ENCODE data around the gene ITIH4.

ITIH4 gene

DNA sequence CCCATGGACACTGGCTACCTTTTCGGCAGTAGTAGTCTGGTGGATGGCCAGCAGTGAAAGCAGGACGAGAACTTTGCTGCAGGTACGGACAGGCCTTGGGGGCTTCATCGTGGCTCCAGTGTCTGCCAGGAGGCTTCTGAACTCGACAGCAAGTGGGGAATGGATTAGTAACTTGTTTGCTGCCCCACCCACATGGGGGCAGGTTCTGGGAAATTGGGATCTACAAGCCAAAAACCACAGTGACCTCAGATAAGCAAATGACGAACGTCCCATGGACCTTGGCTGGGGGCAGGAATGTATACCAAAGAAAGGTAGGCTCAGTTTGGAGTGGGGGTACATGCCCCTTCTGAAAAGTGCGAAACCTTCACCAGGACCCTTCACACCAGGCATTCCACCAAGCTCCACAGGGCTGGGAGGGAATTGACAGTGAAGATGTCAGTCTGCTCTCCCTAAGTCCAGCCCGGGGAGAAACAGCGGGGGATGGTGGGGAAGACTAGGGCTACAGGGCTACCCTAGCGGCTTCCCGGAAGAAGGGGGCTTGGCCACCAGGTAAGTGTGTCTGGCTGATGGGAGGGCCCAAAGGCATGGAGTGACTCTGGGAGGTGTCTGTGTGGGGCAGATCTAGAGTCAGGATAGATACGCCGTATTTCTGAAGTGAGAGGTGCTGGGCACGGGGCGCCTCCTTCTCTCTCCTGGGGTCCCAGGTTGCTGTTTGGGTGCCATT lies at the start of gene ITIH4:
Gene ITIH4 (minus strand): TSS at position 138 of the 724 bp plus-strand sequence. CDS start 30 bp downstream, at position 108.
- DNase-seq: no peak

DNA sequence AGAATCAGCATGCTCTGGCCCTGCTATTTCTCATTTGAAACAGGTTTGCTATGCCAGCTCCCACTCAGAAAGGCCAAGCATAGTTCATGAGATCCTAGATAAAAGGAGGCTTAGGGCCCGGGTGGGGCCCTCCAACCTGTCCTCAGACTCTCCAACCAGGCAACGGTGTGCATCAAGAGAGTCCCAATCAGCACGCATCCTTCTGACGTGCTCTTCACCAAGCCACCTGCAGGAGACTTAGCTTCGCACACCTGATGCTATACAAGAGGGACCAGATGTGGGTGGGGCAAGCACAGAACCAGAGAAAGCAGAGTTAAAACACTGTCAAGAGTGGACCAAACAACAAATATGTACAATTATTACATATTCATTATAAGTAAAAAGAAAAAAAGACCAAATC lies 49.6 kb upstream of the ITIH4 start:
- peak; percentile 9 for DNase-seq

DNA sequence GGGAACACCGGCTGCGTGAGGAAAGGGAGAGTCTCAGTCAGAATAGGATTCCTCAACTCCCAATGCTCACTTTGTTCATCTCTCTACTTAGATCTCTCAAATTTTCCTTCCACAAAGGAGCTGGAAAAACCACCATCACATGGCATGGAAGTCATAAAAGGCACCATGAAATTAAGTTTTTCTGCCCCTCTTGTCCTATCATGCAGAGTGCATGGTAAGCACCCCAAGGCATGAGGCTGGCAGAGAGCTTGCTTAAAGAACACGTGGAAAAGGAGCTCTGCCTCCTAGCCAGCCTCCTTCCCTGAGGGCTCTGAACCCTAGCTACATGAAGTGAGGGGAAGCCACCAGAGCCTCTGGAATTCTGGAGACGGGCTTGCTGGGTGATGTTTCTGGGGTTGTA lies 49.1 kb upstream of the ITIH4 start:
- DNase-seq: peak; percentile 11

DNA sequence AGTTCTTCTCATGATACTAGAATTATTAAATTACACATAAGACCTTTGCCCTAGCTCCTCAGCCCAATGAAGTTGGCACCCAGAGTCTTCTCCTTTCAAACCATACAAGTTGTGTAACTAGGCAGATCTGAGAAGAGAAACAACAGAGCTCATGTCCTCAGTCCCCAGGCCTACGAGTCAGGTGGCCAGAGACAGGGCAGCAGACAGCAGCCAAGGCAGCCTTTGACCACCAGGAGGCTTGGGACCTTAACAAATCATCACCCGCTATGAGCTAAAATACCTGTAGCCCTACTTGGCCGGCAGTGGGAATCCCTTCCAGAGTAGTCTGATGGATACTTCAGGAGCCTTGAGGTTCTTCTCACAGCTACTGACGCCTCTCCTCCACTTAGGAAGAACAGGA lies 48.6 kb upstream of the ITIH4 start:
- DNase-seq: no peak

DNA sequence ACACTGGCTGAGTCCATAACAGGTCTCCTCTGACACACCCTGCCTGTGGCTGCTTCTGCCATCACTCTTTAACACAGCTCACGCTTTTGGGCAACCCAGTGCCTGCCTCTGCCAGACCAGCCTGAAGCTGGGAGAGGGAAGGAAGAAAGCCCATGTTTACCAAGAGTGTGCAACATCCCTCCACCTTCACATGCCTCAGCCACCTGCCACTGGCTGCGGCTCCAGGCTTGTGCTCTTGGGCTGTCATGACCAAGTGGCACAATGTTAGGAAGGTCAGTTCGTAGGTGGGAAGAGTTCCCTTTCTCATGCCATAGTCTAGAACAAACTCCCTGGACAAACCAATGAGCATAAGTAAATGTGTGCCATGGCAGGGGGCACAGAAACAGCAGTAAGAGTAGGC lies 46.6 kb upstream of the ITIH4 start:
- no peak for DNase-seq

DNA sequence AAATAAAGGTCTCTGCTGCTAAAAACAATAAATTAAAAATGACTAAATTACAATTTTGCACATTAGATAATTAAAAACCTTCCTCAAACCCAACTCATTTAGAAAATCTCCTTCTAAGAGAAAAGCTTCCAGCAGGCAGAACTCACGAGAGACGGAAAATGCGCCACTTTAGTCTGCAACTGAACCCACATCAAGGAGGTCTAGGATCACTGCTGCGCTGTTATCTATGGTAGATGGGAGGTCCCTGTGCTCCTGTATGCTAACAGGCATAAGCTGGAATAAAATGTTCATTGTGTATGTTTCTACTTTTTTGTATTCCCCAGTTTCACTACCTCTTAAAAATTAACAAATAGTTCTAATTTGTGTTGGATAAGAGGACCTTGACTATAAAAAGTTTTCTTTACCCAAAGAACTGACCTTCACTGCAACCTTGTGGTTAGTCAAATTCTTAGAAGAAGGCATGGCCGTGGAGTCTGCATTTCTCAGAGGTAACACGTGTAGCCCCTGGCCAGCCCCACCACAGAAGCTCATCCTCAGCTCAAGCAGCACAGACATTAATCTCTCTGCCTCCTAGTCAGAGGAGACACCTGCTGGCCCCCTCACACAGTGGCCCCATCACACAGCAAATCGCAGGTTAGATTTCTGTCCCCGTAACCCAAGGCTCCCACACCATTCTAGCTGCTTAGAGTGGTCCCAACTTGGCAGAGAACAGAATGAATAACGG lies 44.6 kb upstream of the ITIH4 start:
- DNase-seq: no peak

DNA sequence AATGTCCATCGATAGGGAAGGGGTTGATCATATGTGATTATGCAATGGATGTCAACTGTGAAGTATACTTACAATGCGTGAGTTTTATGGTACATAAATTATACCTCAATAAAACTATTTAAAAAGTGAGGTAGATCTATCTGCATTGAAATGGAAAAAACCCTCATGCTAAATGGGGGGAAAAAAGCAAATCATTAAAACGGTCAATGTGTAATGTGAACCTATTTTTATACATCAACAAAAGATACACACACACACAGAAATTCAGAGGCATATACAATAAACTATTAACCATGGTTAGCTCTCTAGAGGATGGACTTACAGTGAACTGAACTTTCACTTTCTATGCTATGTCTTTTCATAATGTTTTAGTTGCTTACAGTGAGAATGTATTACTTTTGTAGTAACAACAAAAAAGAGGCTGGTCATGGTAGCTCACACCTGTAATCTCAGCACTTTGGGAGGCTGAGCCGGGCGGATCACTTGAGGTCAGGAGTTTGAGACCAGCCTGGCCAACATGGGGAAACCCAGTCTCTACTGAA lies 43.8 kb upstream of the ITIH4 start:
- DNase-seq: no peak

DNA sequence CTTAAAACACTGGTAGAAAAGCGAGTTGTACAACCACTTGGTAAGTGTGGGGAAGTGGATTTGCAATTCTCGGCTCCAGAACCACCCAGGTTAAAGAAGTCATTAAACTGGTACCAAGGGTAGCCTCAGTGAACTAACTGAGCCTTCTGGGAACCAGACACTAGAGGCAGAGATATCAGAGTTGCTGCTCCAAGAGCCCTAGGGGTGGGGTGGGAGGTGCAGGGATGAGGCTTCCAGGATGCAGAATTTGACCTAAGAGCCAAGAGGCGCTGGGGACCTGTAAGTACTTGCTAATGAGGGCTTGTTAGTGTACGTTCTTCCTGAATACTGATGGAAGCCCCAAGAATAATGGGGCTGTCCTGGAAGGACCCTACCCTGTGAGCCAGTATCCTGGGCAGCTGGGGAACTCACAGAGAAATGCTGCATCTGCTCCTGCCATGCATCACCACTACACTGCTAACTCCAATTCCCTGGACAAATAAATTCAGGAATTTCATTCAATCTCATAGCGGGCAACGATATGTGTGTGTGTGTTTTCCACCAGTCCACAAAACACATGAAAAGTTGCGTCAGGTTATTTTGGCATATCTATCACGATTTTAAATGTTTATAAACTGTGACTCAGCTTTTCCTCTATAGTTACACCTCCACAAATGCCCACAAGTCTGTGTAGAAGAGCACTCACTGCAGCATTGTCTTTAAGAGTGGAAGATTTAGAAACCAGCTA lies 43.1 kb upstream of the ITIH4 start:
- no peak for DNase-seq

DNA sequence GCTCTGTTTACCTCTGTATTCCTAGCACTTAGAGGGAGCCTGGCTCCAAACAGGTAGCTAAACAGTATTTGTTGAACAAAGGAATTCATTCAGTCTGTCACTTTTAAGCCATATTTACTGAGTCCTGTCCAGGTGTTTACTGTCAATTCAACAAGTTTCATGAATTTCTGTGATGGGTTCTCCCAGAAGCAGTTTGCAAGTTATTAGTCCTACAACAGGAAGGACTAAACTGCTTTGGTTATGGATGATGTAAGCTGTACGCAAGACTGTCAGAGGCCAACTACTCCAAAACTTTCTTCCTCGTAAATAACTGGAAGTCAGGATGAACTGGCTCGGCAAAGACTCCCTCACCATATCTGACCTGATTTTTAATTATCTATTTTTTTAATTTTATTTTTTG lies 41.8 kb upstream of the ITIH4 start:
- no peak for DNase-seq

DNA sequence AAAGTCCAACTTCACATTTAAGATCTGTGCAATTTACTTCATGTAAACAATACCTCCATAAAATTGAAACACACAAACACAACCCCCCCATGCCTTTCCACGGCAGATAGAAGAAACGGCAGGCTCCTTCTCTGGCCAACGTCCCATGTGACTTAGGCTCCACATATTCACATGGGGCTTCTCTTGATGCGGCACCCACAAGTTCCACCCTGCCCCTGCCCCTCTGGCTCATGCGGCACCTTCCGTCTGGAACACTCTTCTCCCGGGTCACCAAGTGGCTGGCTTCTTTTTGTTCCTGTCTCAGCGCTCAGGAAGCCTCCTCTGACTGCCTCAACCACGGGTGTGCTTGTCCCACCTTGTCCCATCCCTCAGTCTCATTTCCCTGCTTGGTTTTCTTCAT lies 41.3 kb upstream of the ITIH4 start:
- no peak for DNase-seq

DNA sequence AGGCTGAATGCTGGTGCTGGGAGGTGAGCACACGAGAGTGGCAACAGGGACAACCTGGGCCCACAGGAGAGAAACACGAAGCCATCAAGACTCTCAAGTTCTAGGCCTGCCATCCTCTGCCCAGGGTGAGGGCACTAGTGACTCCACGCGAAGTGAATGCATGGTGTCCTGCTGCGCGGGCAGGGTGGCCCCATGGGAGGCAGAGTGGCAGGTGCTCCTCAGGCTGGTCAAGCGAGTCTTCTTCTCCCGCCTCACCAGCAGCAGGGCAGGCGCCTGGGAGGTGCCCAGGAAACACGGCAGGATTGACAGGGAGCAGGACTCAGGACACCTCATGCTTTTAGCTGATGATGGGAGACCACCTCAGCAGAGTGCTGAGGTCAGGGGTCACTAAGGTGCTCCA lies 40.0 kb upstream of the ITIH4 start:
- DNase-seq: no peak

DNA sequence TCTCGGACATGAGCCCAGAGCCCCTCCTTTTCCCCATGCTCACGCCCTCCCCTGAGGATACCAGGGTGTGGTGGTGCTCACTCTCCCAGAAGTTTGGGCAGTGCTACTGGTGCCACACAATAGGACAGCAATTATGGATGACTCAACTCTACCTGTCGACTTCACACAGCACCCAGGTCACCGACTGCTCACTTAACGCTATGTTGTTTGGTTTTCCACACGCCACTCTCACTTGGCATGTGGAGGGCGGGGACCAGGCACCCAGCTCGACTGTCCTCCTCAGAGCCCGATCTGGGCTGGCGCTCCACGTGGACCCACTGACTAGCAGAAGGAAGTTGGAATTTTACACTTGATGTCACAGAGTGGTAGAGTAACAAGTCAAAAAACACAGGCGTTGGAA lies 36.0 kb upstream of the ITIH4 start:
- no peak for DNase-seq

DNA sequence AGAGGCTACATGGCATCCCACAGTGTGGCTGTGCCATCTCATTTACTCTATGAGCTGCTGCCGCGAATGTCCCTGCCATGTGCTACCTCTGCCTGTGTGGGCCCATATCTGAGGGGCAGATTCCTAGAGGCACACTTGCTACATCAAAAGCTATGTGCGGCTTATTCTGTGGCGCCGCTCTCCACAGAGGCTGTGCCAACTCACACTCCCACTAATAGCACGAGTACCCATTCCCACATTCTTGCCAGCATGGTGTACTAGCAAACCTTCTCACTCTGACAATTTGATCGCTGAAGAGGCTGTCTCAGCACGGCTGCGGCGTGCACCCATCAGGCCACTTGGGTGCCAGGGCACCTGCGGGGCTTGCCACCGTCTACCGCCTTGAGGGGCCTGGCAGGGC lies 35.5 kb upstream of the ITIH4 start:
- no peak for DNase-seq

DNA sequence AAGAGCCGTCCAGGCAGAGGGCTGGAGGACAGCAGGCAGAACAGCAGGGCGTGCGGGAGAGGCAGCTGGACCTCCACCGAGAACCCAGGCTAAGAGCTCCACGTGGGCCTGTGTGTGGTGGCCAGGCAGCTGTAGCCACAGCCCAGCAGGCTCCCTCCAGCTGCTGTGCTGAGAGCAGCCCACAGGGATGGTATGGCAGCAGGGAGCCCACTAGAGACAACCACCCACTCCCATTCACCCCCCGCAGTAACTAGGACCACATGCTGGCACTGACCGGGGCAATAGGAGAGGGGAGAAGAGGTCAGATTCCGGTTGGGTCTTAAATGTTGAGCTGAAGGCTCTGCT lies 29.9 kb upstream of the ITIH4 start:
- no peak for DNase-seq

DNA sequence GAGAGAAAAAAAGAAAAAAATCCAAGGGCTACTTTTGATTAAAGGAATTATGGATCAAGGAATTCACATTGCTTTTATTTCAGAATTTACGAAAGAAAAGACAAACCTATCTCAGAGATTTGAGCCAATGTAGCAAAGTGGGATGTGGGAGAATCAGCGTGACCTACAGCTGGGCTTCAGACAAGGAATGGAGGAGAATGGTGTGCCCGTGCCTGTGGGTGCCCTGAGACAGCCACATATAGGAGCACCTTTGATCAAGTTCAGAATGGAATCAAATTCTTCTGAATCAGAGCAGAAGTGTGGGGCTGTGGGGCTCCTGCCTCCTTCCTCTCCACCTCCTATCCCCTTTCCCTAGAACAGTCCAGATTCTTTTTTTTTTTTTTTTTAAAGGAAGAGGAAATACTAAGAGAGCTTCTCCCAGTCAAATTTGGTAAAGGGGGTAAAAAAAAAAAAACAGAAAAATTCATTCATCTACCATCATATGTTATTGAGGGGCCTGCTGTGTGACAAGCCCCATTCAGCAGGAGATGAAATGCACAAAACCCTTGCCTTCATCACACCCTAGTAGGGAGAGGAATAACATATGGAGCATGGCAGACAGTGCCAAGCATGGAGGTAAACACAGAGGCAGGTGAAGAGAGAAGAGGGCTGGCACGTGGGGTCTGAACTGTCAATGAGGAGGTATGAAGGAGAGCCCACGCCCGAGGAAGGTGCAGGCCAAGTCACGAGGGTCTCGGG lies 29.4 kb upstream of the ITIH4 start:
- no peak for DNase-seq

DNA sequence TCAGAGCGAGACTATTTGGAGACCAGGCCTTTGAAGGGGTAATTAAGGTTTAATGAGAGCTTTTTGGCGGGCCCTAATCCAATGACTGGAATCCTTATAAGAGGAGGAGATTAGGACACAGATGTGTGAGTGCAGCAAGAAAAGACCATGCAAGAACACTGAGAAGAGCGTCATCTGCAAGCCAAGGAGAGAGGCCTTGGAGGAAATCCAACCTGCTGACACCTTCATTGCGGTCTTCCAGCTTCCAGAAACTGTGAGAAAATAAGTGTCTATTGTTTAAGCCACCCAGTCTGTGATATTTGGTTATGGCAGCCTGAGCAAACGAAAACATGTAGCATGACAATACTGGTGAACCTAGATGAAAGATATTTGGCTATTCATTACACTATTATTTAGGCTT lies 27.4 kb upstream of the ITIH4 start:
- no peak for DNase-seq

DNA sequence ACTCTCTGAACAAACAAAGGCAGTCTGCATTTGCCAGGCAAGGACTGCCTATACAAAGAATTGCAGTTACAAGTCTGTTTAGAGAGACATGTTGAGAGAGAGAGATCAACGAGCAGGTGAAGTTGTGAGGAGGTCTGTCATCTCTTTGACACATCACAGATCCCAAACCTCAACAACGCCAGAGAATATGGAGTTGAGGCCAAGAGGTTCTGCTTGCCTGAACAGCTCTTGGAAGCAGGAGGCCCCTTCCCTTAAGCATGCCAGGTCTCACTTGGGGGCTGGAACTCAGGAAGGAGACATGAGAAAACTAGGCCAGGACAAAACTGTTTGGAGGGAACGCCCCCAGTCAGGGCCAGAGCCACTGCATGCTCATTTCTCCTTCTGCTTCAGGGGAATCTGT lies 26.7 kb upstream of the ITIH4 start:
- no peak for DNase-seq

DNA sequence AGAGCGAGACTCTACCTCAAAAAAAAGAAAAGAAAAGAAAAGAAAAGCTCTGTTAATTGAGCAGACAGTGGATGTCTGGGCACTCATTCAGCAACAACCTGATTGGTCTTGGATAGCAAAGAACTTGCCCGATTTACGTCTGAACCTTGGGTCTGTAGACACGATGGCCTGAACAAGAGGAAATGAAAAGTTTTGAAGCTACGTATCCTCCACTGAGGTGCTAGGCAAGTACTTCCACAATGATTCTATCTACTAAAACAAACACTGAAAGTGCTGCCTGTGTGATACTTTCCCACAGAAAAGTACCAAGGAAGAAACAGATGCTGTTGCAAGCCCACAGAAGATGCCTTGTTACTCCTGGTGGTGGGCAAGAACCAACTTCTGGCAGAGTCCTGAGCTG lies 26.2 kb upstream of the ITIH4 start:
- no peak for DNase-seq

DNA sequence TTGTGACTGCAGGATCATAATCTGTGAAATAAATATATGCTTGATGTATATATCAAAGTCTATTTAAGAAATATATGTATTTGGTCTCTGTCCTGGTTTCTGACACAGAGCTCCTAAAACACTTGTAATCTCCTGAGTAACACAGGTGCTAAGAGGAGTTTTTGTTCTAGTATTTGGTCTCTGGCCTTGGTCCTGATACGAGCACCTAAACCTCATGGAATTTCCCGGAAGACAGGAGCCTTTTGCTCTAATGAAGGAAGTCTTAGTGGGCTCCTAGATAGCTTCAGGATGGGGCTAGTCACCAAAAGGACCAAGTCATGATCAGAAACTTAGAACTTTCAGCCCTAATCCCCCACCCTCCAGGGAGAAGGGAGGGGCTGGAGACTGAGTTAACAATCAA lies 23.5 kb upstream of the ITIH4 start:
- no peak for DNase-seq

DNA sequence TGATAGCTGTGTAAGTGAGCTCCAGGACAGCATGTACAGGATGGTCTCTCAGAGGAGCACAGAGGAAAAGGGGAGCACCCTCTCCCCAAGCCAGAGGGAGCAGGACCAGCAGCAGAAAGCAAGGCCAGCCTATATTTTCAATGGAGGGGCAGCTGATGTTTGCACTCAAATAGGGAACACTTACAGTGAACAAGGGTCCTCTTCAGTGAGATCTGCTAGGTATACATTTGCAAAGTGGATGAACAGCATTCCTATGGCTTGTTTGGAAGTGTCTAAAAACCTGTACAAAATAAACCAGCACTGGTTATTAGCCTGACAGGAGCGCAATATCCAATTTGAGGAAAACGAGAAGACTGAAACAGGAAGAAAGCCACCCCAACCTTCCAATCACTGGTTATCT lies 21.9 kb upstream of the ITIH4 start:
- no peak for DNase-seq

DNA sequence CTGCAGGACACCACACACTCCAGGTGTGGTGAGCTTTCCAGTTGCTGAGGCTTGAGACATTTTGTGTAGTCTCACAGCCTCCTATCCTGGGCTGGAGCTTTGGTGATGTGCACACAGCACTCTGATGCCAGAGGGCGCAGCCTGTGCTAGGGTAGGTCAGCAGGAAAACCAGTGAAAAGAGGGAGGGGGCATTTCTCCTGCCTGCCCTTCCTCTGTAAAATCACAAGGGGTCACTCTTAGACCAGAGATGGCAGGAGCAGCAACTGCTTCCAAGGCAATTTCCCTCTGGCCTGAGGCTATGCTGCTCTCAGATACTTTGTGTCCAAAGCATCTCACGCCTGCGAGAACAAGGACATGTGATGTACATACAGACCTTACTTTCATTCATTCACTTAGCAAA lies 20.9 kb upstream of the ITIH4 start:
- no peak for DNase-seq

DNA sequence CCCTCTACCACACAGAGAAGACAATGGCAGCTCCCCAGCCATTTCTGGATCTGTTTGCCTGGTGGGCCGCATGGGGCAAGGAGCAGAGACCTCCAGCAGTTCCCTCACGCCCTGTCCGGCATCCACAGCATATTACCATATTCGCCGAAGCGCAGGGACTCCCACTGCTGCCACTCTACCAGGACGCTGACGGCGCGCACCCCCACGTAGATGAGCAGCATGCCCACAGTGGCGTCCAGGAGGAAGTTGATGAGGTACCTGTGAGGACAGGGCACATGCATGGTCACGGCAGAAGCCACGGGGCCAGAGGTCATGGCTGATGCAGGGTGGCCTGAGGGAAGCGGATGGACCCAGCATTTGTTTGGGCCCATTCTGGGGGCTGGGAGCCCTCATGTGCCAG lies 19.2 kb upstream of the ITIH4 start:
- no peak for DNase-seq

DNA sequence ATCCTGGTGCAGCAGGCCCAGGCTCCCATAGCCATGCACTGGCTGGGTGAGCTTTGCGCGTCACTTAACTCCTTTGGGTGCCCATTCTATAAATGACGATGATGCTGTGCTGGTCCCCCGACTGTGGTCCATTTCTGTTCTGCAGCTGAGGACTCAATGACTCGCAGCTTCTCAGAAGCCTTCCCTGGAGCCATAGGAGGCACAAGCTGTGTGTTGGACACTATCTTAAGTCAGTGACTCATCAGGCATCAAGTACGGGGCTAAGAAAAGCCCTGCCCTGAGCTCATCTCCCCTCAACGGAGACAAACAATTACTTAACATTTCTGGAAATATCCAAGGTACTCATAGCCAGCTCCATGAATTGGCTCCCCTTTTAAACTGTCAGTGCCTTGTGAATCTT lies 18.1 kb upstream of the ITIH4 start:
- DNase-seq: no peak

All from activated CD8-positive, alpha-beta memory T cell treated with anti-CD3 and anti-CD28 coated beads for 24 hours (primary cell).